Measurements from ENCODE around the gene NFIX. TPM values are rescaled to one million over a fixed set of nuclear protein-coding genes. Genes with fewer than 3 reads are reported as not detected.

The NFIX gene
- total RNA-seq, 1 donor from 2014 or later = 8.4 TPM

GRCh38 chr19:12979974-12980373 is 15.3 kb upstream of the NFIX start:
- Mint-ChIP-seq H3K27ac (ENCODE audit: unreplicated experiment) (no peak overlapping the region), H3K9me3 (ENCODE audit: unreplicated experiment) (no peaks in the 10 kb centered on the region), H3K36me3 (ENCODE audit: low read depth, unreplicated experiment) (no peaks in the 10 kb centered on the region), H3K4me1 (ENCODE audit: low read depth, unreplicated experiment) (peaks cover 2% of the 10 kb centered on the region), H3K4me3 (ENCODE audit: unreplicated experiment) (no peak overlapping the region), H3K27me3 (ENCODE audit: low read depth, unreplicated experiment) (peaks cover 19% of the 10 kb centered on the region)
- Histone ChIP-seq H3K4me2 (ENCODE audit: low read length) (no peak overlapping the region), H3K9me3 (ENCODE audit: insufficient read depth, low read depth, low read length) (no peaks in the 10 kb centered on the region), H2AFZ (ENCODE audit: low read depth, low read length) (no peak overlapping the region), H3K4me3 (ENCODE audit: insufficient read depth, low read depth, low read length) (no peak overlapping the region), H3K27me3 (ENCODE audit: insufficient read depth, low read length) (no peaks in the 10 kb centered on the region), H3K4me1 (ENCODE audit: insufficient read depth, low read length) (peaks cover 8% of the 10 kb centered on the region), H3K27ac (ENCODE audit: low read depth, low read length) (no peak overlapping the region), H3K36me3 (ENCODE audit: insufficient read depth, low read length) (no peaks in the 10 kb centered on the region), H3K9ac (ENCODE audit: low read length) (no peak overlapping the region), H4K20me1 (ENCODE audit: insufficient read depth, low read length) (no peaks in the 10 kb centered on the region), H3K79me2 (ENCODE audit: insufficient read depth, low read length) (no peaks in the 10 kb centered on the region)
- no peak for DNase-seq (ENCODE audit: low read depth)
- FAIRE-seq = no peak
- TF ChIP-seq EZH2 (IDR thresholded peaks at IDR 0.05; ENCODE audit: insufficient read depth, low read length) (no peak), CTCF (IDR thresholded peaks at IDR 0.05; ENCODE audit: insufficient read depth, low read depth, low read length) (no peak)

GRCh38 chr19:12982648-12983047 is 12.6 kb upstream of the NFIX start:
- H3K79me2 ChIP-seq (ENCODE audit: insufficient read depth, low read length) = no peaks in the 10 kb centered on the region
- peaks cover 2% of the 10 kb centered on the region for H3K36me3 Mint-ChIP-seq (ENCODE audit: low read depth, unreplicated experiment)
- H3K4me2 ChIP-seq (ENCODE audit: low read length) = no peak overlapping the region
- H3K9ac ChIP-seq (ENCODE audit: low read length) = no peak overlapping the region
- no peak for TF ChIP-seq CTCF (IDR thresholded peaks at IDR 0.05; ENCODE audit: insufficient read depth, low read depth, low read length)
- no peak for TF ChIP-seq EZH2 (IDR thresholded peaks at IDR 0.05; ENCODE audit: insufficient read depth, low read length)
- FAIRE-seq (no peak), DNase-seq (ENCODE audit: low read depth) (no peak)
- H3K4me3 Mint-ChIP-seq (ENCODE audit: unreplicated experiment) = no peak overlapping the region
- peaks cover 36% of the 10 kb centered on the region for H3K27me3 Mint-ChIP-seq (ENCODE audit: low read depth, unreplicated experiment)
- H3K9me3 ChIP-seq (ENCODE audit: insufficient read depth, low read depth, low read length) = no peaks in the 10 kb centered on the region
- H3K4me1 Mint-ChIP-seq (ENCODE audit: low read depth, unreplicated experiment) = peaks cover 2% of the 10 kb centered on the region
- H3K4me1 ChIP-seq (ENCODE audit: insufficient read depth, low read length) = peaks cover 18% of the 10 kb centered on the region
- no peak overlapping the region for H3K27ac ChIP-seq (ENCODE audit: low read depth, low read length)
- no peak overlapping the region for H2AFZ ChIP-seq (ENCODE audit: low read depth, low read length)
- no peaks in the 10 kb centered on the region for H4K20me1 ChIP-seq (ENCODE audit: insufficient read depth, low read length)
- no peaks in the 10 kb centered on the region for H3K27me3 ChIP-seq (ENCODE audit: insufficient read depth, low read length)
- no peaks in the 10 kb centered on the region for H3K36me3 ChIP-seq (ENCODE audit: insufficient read depth, low read length)
- no peak overlapping the region for H3K4me3 ChIP-seq (ENCODE audit: insufficient read depth, low read depth, low read length)
- no peak overlapping the region for H3K27ac Mint-ChIP-seq (ENCODE audit: unreplicated experiment)
- no peaks in the 10 kb centered on the region for H3K9me3 Mint-ChIP-seq (ENCODE audit: unreplicated experiment)

- H3K27me3 ChIP-seq (ENCODE audit: insufficient read depth, low read length) = no peaks in the 10 kb centered on the region
- DNase-seq (ENCODE audit: low read depth) (no peak), FAIRE-seq (no peak)
- TF ChIP-seq CTCF (IDR thresholded peaks at IDR 0.05; ENCODE audit: insufficient read depth, low read depth, low read length) (no peak), EZH2 (IDR thresholded peaks at IDR 0.05; ENCODE audit: insufficient read depth, low read length) (no peak)
- Mint-ChIP-seq H3K9me3 (ENCODE audit: unreplicated experiment) (no peaks in the 10 kb centered on the region), H3K4me1 (ENCODE audit: low read depth, unreplicated experiment) (peaks cover 2% of the 10 kb centered on the region), H3K36me3 (ENCODE audit: low read depth, unreplicated experiment) (peaks cover 2% of the 10 kb centered on the region), H3K4me3 (ENCODE audit: unreplicated experiment) (no peak overlapping the region), H3K27me3 (ENCODE audit: low read depth, unreplicated experiment) (peaks cover 35% of the 10 kb centered on the region), H3K27ac (ENCODE audit: unreplicated experiment) (no peak overlapping the region)
- no peaks in the 10 kb centered on the region for H3K79me2 ChIP-seq (ENCODE audit: insufficient read depth, low read length)
- H3K27ac ChIP-seq (ENCODE audit: low read depth, low read length) = peak overlapping the region; percentile 38
- H4K20me1 ChIP-seq (ENCODE audit: insufficient read depth, low read length) = no peaks in the 10 kb centered on the region
- H3K36me3 ChIP-seq (ENCODE audit: insufficient read depth, low read length) = no peaks in the 10 kb centered on the region
- peak overlapping the region; percentile 97 for H3K4me2 ChIP-seq (ENCODE audit: low read length)
- no peaks in the 10 kb centered on the region for H3K9me3 ChIP-seq (ENCODE audit: insufficient read depth, low read depth, low read length)
- H3K4me1 ChIP-seq (ENCODE audit: insufficient read depth, low read length) = peaks cover 18% of the 10 kb centered on the region
- H2AFZ ChIP-seq (ENCODE audit: low read depth, low read length) = peak overlapping the region; percentile 60
- H3K9ac ChIP-seq (ENCODE audit: low read length) = peak overlapping the region; percentile 84
- peak overlapping the region; percentile 48 for H3K4me3 ChIP-seq (ENCODE audit: insufficient read depth, low read depth, low read length)
Observed at GRCh38 chr19:12983091-12983490, 12.2 kb upstream of the NFIX start.

All from astrocyte (in vitro differentiated cells and primary cell).